ENCODE data around the gene TSTD2.

Gene TSTD2

DNA sequence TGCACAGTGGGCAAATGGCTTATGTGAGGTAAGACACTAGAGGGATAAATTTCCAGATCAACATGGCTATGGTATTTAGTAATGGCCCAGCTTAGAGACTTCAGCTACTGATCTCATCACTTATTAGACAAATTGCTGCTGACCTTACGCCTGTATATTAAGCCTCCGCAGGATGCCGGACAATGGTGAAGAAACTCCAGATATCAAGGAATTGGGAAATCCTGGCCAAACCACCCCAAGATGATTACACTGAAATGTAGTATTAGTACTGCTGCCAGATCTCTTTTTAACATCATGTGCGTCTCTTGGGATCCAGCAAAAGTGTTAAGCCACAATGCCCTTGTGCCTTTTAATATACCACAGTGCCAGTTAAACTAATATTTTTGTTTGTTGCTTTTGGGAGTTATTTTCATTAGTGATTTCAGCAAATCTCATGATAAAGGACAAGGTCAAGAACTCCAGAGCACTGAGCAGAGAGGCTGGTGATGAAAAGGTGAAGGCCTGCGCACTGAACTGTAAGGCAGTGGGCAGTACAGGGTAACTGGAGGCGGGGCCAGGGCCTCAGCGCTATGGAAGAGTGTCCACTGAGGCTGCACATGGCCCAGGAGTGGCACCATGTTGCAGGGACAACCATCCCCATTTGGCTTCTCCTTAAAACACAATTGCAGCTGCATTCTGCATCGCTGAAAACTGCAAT lies 32.5 kb downstream of the TSTD2 start:
- Histone ChIP-seq H3K27me3 (ENCODE audit: insufficient read depth, low read depth, severe bottlenecking) (no peaks in the 10 kb centered on the region), H3K9me3 (ENCODE audit: severe bottlenecking) (no peaks in the 10 kb centered on the region), H3K36me3 (peaks cover 62% of the 10 kb centered on the region), H3K27ac (no peak overlapping the region), H3K4me3 (ENCODE audit: low read depth, low read length) (no peak overlapping the region)
- TF ChIP-seq, protein P1, sequence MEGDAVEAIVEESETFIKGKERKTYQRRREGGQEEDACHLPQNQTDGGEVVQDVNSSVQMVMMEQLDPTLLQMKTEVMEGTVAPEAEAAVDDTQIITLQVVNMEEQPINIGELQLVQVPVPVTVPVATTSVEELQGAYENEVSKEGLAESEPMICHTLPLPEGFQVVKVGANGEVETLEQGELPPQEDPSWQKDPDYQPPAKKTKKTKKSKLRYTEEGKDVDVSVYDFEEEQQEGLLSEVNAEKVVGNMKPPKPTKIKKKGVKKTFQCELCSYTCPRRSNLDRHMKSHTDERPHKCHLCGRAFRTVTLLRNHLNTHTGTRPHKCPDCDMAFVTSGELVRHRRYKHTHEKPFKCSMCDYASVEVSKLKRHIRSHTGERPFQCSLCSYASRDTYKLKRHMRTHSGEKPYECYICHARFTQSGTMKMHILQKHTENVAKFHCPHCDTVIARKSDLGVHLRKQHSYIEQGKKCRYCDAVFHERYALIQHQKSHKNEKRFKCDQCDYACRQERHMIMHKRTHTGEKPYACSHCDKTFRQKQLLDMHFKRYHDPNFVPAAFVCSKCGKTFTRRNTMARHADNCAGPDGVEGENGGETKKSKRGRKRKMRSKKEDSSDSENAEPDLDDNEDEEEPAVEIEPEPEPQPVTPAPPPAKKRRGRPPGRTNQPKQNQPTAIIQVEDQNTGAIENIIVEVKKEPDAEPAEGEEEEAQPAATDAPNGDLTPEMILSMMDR (IDR thresholded peaks at IDR 0.05; ENCODE audit: low read depth, low read length) = no peak
- DNase-seq = no peak

DNA sequence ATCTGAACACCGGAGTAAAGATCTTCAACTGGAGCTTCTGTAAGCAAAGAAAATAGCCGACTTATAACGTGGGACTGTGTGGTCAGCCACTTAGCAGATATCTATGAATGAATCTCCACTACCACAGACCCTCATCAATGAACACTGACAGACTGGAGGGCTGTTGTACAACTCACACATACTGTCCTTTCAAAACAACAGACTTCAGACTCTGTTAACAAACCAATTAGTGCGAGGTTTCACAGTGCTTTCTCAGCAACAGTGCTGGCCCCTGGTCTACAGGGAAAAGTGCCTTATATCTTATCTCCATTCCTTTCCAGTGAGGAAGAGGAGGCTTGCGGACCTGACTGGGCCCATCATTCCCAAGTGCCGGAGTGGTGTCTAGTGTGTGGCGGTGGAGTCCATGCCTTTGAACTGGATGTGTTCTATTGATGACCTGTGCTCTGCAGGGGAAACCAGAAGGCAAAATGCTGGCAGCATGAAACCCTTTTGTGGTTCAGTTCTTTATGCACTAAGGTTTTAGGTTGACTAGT lies 33.8 kb downstream of the TSTD2 start:
- TF ChIP-seq, protein P1 (IDR thresholded peaks at IDR 0.05; ENCODE audit: low read depth, low read length) = no peak
- peaks cover 49% of the 10 kb centered on the region for H3K36me3 ChIP-seq
- no peak overlapping the region for H3K4me3 ChIP-seq (ENCODE audit: low read depth, low read length)
- H3K27me3 ChIP-seq (ENCODE audit: insufficient read depth, low read depth, severe bottlenecking) = no peaks in the 10 kb centered on the region
- H3K9me3 ChIP-seq (ENCODE audit: severe bottlenecking) = no peaks in the 10 kb centered on the region
- H3K27ac ChIP-seq = no peak overlapping the region; the same call in 1 of the 2 replicates
- DNase-seq = no peak

DNA sequence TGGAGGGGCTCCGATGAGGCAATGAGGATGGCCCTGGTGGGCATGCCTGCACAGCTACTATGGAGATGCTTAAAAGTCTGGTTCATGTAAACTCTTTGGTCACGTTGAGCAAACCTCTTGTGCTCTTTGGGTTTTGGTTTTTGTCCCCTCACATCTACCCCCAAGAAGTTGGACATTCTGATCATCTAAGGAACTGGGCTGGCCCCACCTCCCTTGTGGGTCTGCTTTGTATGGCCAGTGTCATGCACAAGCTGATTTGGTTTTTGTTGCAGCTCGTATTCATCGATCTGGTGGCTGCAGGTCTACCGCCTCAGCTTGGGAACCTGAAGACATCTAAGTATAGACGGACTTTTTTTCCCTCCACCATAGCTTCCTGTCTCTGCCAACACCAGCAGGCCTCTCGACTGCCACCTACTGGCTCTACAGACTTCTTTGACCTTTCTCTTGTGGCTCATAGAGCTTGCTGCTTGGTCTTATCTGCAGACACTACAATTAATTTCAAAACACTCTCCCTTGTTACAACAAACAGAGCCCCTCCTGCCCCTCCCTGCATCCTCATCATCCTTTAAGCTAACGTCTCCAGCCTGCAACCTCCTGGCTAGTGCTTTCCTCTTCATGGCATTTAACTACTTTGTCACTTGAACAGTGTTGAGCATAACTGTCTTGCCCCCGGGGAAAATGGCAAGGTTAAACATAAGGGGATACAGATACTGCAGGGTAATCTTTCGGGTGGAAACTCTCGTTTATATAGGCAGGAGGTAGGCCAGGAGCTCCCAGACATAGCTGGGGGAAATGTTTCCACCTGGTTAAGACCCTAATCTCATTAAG lies 34.5 kb downstream of the TSTD2 start:
- Histone ChIP-seq H3K27ac (peak overlapping the region; percentile 34; the same call in 1 of the 2 replicates), H3K27me3 (ENCODE audit: insufficient read depth, low read depth, severe bottlenecking) (no peaks in the 10 kb centered on the region), H3K9me3 (ENCODE audit: severe bottlenecking) (no peaks in the 10 kb centered on the region), H3K4me3 (ENCODE audit: low read depth, low read length) (no peak overlapping the region), H3K36me3 (peaks cover 42% of the 10 kb centered on the region)
- TF ChIP-seq, protein P1 (IDR thresholded peaks at IDR 0.05; ENCODE audit: low read depth, low read length) = peak; percentile 96
- peak; percentile 88 for DNase-seq

DNA sequence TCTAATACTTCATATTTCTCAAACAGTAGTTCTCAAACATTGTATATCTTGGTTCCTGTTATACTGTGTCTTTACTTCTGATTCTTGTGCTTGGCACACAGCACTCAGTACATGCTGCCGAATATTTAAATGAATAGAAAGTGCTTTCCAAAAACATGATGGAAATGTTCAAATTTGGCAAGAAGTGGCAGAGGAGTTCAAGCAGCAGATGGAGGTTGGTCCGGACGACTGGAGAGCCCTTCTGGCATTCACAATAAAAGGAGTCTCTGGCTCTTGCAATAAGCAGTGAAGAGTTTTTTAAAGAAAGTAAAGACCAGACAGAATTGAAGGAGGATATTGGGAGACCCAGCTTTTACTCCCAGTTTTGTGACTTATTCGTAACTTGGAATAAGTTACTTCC lies 36.3 kb downstream of the TSTD2 start:
- TF ChIP-seq, protein P1 (IDR thresholded peaks at IDR 0.05; ENCODE audit: low read depth, low read length) = no peak
- Histone ChIP-seq H3K36me3 (peaks cover 24% of the 10 kb centered on the region), H3K4me3 (ENCODE audit: low read depth, low read length) (no peak overlapping the region), H3K27ac (no peak overlapping the region), H3K9me3 (ENCODE audit: severe bottlenecking) (no peaks in the 10 kb centered on the region), H3K27me3 (ENCODE audit: insufficient read depth, low read depth, severe bottlenecking) (no peaks in the 10 kb centered on the region)
- no peak for DNase-seq

DNA sequence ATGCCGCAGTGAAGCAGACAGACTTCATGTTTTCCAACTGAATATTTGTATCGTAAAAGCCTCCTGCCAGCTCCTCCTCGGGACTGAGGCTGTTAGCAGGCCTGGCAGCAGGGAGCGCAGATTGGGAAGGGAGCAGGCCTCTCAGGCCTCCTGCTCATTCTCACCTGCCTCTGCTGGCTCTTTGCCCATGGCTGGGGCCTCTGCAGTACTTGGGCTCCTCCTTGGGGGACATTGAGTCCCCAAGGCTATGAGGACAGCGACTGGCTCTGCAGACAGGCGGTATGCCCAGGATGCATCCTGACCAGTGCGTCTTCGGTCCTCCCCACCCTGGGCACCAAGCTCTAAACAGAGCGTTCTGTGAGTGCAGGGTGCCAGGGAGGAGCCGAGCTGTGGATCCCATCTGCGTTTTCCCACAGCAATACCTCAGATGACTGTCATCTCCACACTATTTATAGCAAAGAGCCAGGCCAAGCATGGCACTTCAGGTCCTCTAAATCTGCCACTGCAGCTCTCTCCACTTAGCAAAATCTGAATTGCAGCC lies 38.7 kb downstream of the TSTD2 start:
- H3K27ac ChIP-seq = no peak overlapping the region
- no peak overlapping the region for H3K4me3 ChIP-seq (ENCODE audit: low read depth, low read length)
- DNase-seq = no peak
- TF ChIP-seq, protein P1 (IDR thresholded peaks at IDR 0.05; ENCODE audit: low read depth, low read length) = no peak
- no peaks in the 10 kb centered on the region for H3K9me3 ChIP-seq (ENCODE audit: severe bottlenecking)
- H3K36me3 ChIP-seq = no peaks in the 10 kb centered on the region
- H3K27me3 ChIP-seq (ENCODE audit: insufficient read depth, low read depth, severe bottlenecking) = no peaks in the 10 kb centered on the region
